Kidney (tissue), 14 donors: ENCODE measurements around the gene LRRK1. TPM values are rescaled to one million over a fixed set of nuclear protein-coding genes. Genes with fewer than 3 reads are reported as not detected.

ENCODE experiments used
- DNase-seq, 5 donors: peaks; one replicate each; pipeline ENCODE4 v3.0.0-alpha.2; 2013 to 2020
- FAIRE-seq: peaks from 2 replicates; lab custom pipeline; 2012; peaks lifted over from hg19 to GRCh38; lab: Jason Lieb, UNC
- H3K27ac ChIP-seq, 2 donors: one replicate each; pipeline ENCODE4 v1.7.0; 2013; ENCODE audit warnings: low read depth in 2 of 2, low read length in 2 of 2, inconsistent platforms in 1 of 2
- H3K27me3 ChIP-seq: one replicate; pipeline ENCODE4 v1.7.1; 2013; ENCODE audit warnings: low read length, inconsistent platforms; ENCODE audit not compliant: control insufficient read depth, insufficient read depth
- H3K36me3 ChIP-seq, 3 donors: one replicate each; pipeline versions ENCODE4 v1.7.0 to v1.7.1; 2013; ENCODE audit warnings: low read length in 3 of 3, control low read depth in 1 of 3, inconsistent platforms in 1 of 3; ENCODE audit not compliant: insufficient read depth in 3 of 3, control insufficient read depth in 2 of 3
- H3K4me1 ChIP-seq, 3 donors: one replicate each; pipeline versions ENCODE4 v1.7.0 to v1.7.1; 2013; ENCODE audit warnings: low read length in 3 of 3, inconsistent platforms in 1 of 3, low read depth in 1 of 3; ENCODE audit not compliant: control insufficient read depth in 2 of 3, insufficient read depth in 2 of 3
- H3K4me3 ChIP-seq, 3 donors: one replicate each; pipeline versions ENCODE4 v1.7.0 to v1.8.1; 2013; ENCODE audit warnings: low read length in 3 of 3, control low read depth in 1 of 3, inconsistent platforms in 1 of 3
- H3K9ac ChIP-seq, 3 donors: one replicate each; pipeline versions ENCODE4 v1.7.0 to v1.7.1; 2013; ENCODE audit warnings: low read length in 3 of 3, control low read depth in 1 of 3, inconsistent platforms in 1 of 3
- H3K9me3 ChIP-seq, 3 donors: one replicate each; pipeline versions ENCODE4 v1.7.0 to v1.7.1; 2013; ENCODE audit warnings: low read length in 3 of 3, control low read depth in 1 of 3, inconsistent platforms in 1 of 3; ENCODE audit not compliant: control insufficient read depth in 2 of 3, insufficient read depth in 1 of 3
- CTCF ChIP-seq: IDR thresholded peaks from 3 replicates; pipeline ENCODE4 v1.5.1; 2012; ENCODE audit warnings: mild to moderate bottlenecking, moderate library complexity, borderline replicate concordance; ENCODE audit not compliant: insufficient read depth; ENCODE audit errors: extremely low read depth
- intact Hi-C: fragments of 100-400 bp; cut with DNase I; formaldehyde crosslinking; loops from one replicate; pipeline ENCODE4 v1.11.1; 2022
- polyA plus RNA-seq: library from polyadenylated mRNA; stranded (reverse); fragments of 350-450 nt; fragmentation: Illumina TruSeq; extraction: RNeasy Lipid Tissue Mini Kit (QIAGEN cat#74804); gene quantifications from one replicate; pipeline ENCODE4 v1.2.3, GENCODE V29; 2014; ENCODE audit warnings: low read depth, low replicate concordance; ENCODE audit not compliant: insufficient read depth
- total RNA-seq: library from RNA; stranded (reverse); fragmentation: NEBNext Ultra II Directional; extraction: Animal tissue kit (Norgen Biotek cat#: 25700); gene quantifications from one replicate; pipeline ENCODE4 v1.2.1, GENCODE V29; 2021
- donor health status: control.
- donor health status: control.
- donor health status: control.
- donor health status: control.
- donor health status: control.
- donor health status: DM: yes; HTN: yes; CAD: no.
- donor health status: Normal renal cell carcinoma (clear cell type).

Gene LRRK1
- total and polyA plus RNA-seq, 2 donors from 2014 or later = 1.1 to 24.9 TPM

- TF ChIP-seq CTCF = no peak
- Histone ChIP-seq H3K4me1 (no peaks in the 10 kb centered on the region), H3K27ac (no peak overlapping the region), H3K36me3 (no peaks in the 10 kb centered on the region), H3K9me3 (no peaks in the 10 kb centered on the region), H3K9ac (no peak overlapping the region), H3K4me3 (no peak overlapping the region), H3K27me3 (no peaks in the 10 kb centered on the region)
- FAIRE-seq = no peak
- DNase-seq = peak in 1 of 5 donors; percentile 7
- intact Hi-C loops = no loop called here
These were observed 132.3 kb downstream of the LRRK1 start for GRCh38 chr15:101051291-101052030.

- no peaks in the 10 kb centered on the region for H3K27me3 ChIP-seq
- H3K27ac ChIP-seq = no peak overlapping the region
- no peaks in the 10 kb centered on the region for H3K36me3 ChIP-seq
- no peak overlapping the region for H3K9ac ChIP-seq
- no peak overlapping the region for H3K4me3 ChIP-seq
- H3K4me1 ChIP-seq = no peaks in the 10 kb centered on the region
- FAIRE-seq = no peak
- H3K9me3 ChIP-seq = no peaks in the 10 kb centered on the region
- no peak for DNase-seq
- TF ChIP-seq CTCF = no peak
- intact Hi-C loops = no loop called here
These were observed 133.0 kb downstream of the LRRK1 start for GRCh38 chr15:101052031-101052620.

- DNase-seq = peak in 1 of 5 donors; percentile 6
- no peak for TF ChIP-seq CTCF
- Histone ChIP-seq H3K36me3 (no peaks in the 10 kb centered on the region), H3K4me1 (no peaks in the 10 kb centered on the region), H3K9ac (no peak overlapping the region), H3K27ac (no peak overlapping the region), H3K27me3 (no peaks in the 10 kb centered on the region), H3K4me3 (no peak overlapping the region), H3K9me3 (no peaks in the 10 kb centered on the region)
- intact Hi-C loops = no loop called here
- FAIRE-seq = no peak
These were observed 133.5 kb downstream of the LRRK1 start for GRCh38 chr15:101052681-101053121.
